Testis (tissue), 3 donors: ENCODE results near the gene FHL2. TPM values are rescaled to one million over a fixed set of nuclear protein-coding genes. Genes with fewer than 3 reads are reported as not detected.

Experiments
- DNase-seq: peaks from one replicate; pipeline ENCODE4 v3.0.0-alpha.2; 2019
- H3K27ac ChIP-seq, 2 donors: fragments of 200-600 bp; sonication (generic); one replicate each; pipeline ENCODE4 v1.5.1; 2019
- H3K27me3 ChIP-seq: fragments of 200-600 bp; sonication (generic); one replicate; pipeline ENCODE4 v1.5.1; 2019
- H3K36me3 ChIP-seq: fragments of 200-600 bp; sonication (generic); one replicate; pipeline ENCODE4 v1.5.1; 2017; ENCODE audit warnings: low read depth; ENCODE audit errors: missing control alignments
- H3K4me1 ChIP-seq: fragments of 200-600 bp; sonication (generic); one replicate; pipeline ENCODE4 v1.5.1; 2019
- H3K4me3 ChIP-seq, 2 donors: fragments of 200-600 bp; sonication (generic); one replicate each; pipeline ENCODE4 v1.5.1; 2017 to 2019
- H3K9me3 ChIP-seq: fragments of 200-600 bp; sonication (generic); one replicate; pipeline ENCODE4 v1.5.1; 2017
- POLR2A ChIP-seq: fragments of 450-650 bp; IDR thresholded peaks from one replicate; pipeline ENCODE4 v1.6.1; 2017; ENCODE audit warnings: antibody characterized with exemption, mild to moderate bottlenecking, moderate library complexity
- WGBS, 2 donors: methylation state at CpG; one replicate each; pipeline ENCODE4 v1.1.5; 2018; 5-methylcytosine and 5-hydroxymethylcytosine counted together
- intact Hi-C: fragments of 100-400 bp; cut with DNase I; formaldehyde crosslinking; loops from one replicate; pipeline ENCODE4 v1.15.1; 2023; ENCODE audit warnings: low total_unique reads
- polyA plus RNA-seq: library from polyadenylated mRNA; stranded (reverse); fragments of 350-450 nt; fragmentation: Illumina TruSeq; extraction: RNeasy Lipid Tissue Mini Kit (QIAGEN cat#74804); gene quantifications from one replicate; pipeline ENCODE4 v1.2.3, GENCODE V29; 2014; ENCODE audit warnings: low read depth, low replicate concordance; ENCODE audit not compliant: insufficient read depth
- total RNA-seq, 2 donors: library from RNA; depleted of rRNA; stranded (reverse); fragments of >200 nt; gene quantifications; one replicate each; pipeline ENCODE4 v1.2.3, GENCODE V29; 2016
- TF ChIP-seq, protein P1 (sequence below), 3 experiments: fragments of 450-650 bp in 2 of 3; fragments of 200-600 bp in 1 of 3; sonication (generic) in 1 of 3; IDR thresholded peaks; one replicate each; pipeline ENCODE4 v1.5.1; 2016 to 2019; ENCODE audit warnings: antibody characterized with exemption in 3 of 3, mild to moderate bottlenecking in 2 of 3, moderate library complexity in 1 of 3

FHL2 gene
- total and polyA plus RNA-seq, 3 donors from 2014 or later, result 76.9 to 154 (median 99.3) TPM

DNA sequence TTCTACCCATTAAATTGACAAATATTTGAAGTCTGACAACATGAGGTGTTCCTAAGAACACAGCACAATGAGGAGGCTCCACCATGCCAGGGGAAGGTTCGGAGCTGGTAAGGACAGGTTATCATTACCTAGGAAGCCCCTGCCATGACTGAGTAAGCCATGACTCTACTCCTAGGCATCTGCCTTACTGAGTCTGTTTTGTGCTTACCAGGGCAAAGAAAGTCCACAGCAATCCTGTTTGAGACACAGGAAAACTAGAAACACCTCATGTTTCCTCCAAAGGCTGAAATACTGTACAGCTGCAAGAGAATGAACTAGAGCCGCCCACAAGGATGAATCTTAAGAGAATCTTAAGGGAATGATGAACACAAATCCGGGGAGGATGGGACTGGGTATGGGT, 80.9 kb downstream of the FHL2 start:
- TF ChIP-seq, protein P1, sequence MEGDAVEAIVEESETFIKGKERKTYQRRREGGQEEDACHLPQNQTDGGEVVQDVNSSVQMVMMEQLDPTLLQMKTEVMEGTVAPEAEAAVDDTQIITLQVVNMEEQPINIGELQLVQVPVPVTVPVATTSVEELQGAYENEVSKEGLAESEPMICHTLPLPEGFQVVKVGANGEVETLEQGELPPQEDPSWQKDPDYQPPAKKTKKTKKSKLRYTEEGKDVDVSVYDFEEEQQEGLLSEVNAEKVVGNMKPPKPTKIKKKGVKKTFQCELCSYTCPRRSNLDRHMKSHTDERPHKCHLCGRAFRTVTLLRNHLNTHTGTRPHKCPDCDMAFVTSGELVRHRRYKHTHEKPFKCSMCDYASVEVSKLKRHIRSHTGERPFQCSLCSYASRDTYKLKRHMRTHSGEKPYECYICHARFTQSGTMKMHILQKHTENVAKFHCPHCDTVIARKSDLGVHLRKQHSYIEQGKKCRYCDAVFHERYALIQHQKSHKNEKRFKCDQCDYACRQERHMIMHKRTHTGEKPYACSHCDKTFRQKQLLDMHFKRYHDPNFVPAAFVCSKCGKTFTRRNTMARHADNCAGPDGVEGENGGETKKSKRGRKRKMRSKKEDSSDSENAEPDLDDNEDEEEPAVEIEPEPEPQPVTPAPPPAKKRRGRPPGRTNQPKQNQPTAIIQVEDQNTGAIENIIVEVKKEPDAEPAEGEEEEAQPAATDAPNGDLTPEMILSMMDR (IDR thresholded peaks at IDR 0.05), result no peak
- TF ChIP-seq POLR2A, result no peak
- WGBS, 2 donors, result 92 to 93% methylated on average over 3 of the region's 3 CpGs
- Histone ChIP-seq H3K36me3 (no peaks in the 10 kb centered on the region), H3K27me3 (no peaks in the 10 kb centered on the region), H3K4me1 (no peaks in the 10 kb centered on the region), H3K4me3 (no peak overlapping the region), H3K27ac (no peak overlapping the region), H3K9me3 (no peaks in the 10 kb centered on the region)
- intact Hi-C loops, result no loop called here
- DNase-seq, result no peak

DNA sequence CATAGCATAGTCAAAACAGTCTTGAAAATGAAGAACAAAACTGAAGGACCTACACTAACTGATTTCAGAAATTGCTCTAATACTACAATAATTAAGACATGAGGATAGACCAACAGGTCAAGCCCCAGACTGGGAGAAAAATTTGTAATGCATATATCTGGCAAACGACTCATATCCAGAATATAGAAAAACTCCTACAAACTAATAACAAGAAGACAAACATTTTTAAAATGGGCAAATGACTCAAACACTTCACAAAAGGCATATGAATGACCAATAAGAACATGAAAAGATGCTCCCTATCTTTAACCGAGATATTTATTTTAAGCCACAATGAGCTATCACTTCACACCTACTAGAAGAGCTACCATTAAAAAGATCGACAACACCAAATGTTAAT, 83.5 kb downstream of the FHL2 start:
- TF ChIP-seq POLR2A, result no peak
- TF ChIP-seq, protein P1 (IDR thresholded peaks at IDR 0.05), result no peak
- Histone ChIP-seq H3K4me1 (no peaks in the 10 kb centered on the region), H3K4me3 (no peak overlapping the region), H3K27ac (no peak overlapping the region), H3K27me3 (no peaks in the 10 kb centered on the region), H3K36me3 (no peaks in the 10 kb centered on the region), H3K9me3 (no peaks in the 10 kb centered on the region)
- 82 to 89% methylated on average over 3 of the region's 3 CpGs for WGBS, 2 donors
- DNase-seq, result no peak
- intact Hi-C loops, result no loop called here

DNA sequence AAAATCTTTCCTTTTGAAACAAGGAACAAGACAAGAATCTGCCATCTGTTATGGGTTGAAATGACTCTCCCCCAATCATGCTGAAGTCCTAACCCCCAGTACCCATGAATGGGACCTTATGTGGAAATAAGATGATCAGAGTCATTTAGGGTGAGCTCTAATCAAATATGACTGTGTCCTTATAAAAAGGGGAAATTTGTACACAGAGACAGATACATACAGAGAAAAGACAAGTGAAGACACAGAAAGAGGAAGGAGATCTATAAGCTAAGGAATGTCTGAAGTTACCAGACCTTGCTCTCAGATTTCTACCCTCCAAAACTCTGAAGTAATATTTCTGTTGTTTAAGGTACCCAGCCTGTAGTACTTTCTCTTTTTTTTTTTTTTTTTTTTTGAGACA, 85.0 kb downstream of the FHL2 start:
- no peak for DNase-seq
- no peaks in the 10 kb centered on the region for H3K36me3 ChIP-seq
- intact Hi-C loops, result no loop called here
- no peaks in the 10 kb centered on the region for H3K9me3 ChIP-seq
- H3K27me3 ChIP-seq, result no peaks in the 10 kb centered on the region
- no peaks in the 10 kb centered on the region for H3K4me1 ChIP-seq
- H3K27ac ChIP-seq, result no peak overlapping the region
- TF ChIP-seq, protein P1 (IDR thresholded peaks at IDR 0.05), result no peak
- no peak for TF ChIP-seq POLR2A
- no peak overlapping the region for H3K4me3 ChIP-seq

Other genes with a start within 250 kb of the FHL2 start
- gene GPR45, start 157.3 kb downstream of the FHL2 start, total RNA-seq, result under 1 TPM in 1 of 2 donors, not detected in 1; 0.68 TPM
- 0.74 TPM for gene GPR45, start 157.3 kb downstream of the FHL2 start, polyA plus RNA-seq
- 10 to 100 TPM; 10.8 to 16.3 TPM for gene TGFBRAP1, start 69.3 kb downstream of the FHL2 start, total RNA-seq
- gene TGFBRAP1, start 69.3 kb downstream of the FHL2 start, polyA plus RNA-seq, result 7.3 TPM
- gene C2orf49, start 61.5 kb downstream of the FHL2 start, total RNA-seq, result 10 to 100 TPM; 32.6 to 35.4 TPM
- gene C2orf49, start 61.5 kb downstream of the FHL2 start, polyA plus RNA-seq, result 28.5 TPM